Epithelial cell of proximal tubule (primary cell): ENCODE measurements around the gene SOX4. TPM values are rescaled to one million over a fixed set of nuclear protein-coding genes. Genes with fewer than 3 reads are reported as not detected.

Experiments used
- DNase-seq: peaks from one replicate; pipeline ENCODE4 v3.0.0-alpha.2; 2011; ENCODE audit warnings: low read depth
- H3K4me3 ChIP-seq: 2 replicates; pipeline ENCODE4 v1.5.1; 2011; ENCODE audit warnings: low read depth, mild to moderate bottlenecking, low read length
- total RNA-seq: library from RNA; depleted of rRNA; stranded (reverse); fragments of >200 nt; gene quantifications from 2 replicates; pipeline ENCODE4 v1.2.3, GENCODE V29; 2015
- TF ChIP-seq, protein P1 (sequence below): conservative IDR thresholded peaks from 2 replicates; pipeline ENCODE4 v1.5.1; 2012; ENCODE audit warnings: low read depth, mild to moderate bottlenecking, low read length

SOX4 gene
- total RNA-seq, 1 donor from 2014 or later, result 105 TPM

GRCh38 chr6:21593927-21594415 is 420 bp downstream of the SOX4 start:
- H3K4me3 ChIP-seq, result peak overlapping the region; percentile 91
- no peak for DNase-seq
- TF ChIP-seq, protein P1, sequence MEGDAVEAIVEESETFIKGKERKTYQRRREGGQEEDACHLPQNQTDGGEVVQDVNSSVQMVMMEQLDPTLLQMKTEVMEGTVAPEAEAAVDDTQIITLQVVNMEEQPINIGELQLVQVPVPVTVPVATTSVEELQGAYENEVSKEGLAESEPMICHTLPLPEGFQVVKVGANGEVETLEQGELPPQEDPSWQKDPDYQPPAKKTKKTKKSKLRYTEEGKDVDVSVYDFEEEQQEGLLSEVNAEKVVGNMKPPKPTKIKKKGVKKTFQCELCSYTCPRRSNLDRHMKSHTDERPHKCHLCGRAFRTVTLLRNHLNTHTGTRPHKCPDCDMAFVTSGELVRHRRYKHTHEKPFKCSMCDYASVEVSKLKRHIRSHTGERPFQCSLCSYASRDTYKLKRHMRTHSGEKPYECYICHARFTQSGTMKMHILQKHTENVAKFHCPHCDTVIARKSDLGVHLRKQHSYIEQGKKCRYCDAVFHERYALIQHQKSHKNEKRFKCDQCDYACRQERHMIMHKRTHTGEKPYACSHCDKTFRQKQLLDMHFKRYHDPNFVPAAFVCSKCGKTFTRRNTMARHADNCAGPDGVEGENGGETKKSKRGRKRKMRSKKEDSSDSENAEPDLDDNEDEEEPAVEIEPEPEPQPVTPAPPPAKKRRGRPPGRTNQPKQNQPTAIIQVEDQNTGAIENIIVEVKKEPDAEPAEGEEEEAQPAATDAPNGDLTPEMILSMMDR, result no peak

- peak overlapping the region; percentile 91 for H3K4me3 ChIP-seq
- TF ChIP-seq, protein P1, result no peak
- no peak for DNase-seq
Observed at GRCh38 chr6:21594416-21595281, 1.1 kb downstream of the SOX4 start.

DNA sequence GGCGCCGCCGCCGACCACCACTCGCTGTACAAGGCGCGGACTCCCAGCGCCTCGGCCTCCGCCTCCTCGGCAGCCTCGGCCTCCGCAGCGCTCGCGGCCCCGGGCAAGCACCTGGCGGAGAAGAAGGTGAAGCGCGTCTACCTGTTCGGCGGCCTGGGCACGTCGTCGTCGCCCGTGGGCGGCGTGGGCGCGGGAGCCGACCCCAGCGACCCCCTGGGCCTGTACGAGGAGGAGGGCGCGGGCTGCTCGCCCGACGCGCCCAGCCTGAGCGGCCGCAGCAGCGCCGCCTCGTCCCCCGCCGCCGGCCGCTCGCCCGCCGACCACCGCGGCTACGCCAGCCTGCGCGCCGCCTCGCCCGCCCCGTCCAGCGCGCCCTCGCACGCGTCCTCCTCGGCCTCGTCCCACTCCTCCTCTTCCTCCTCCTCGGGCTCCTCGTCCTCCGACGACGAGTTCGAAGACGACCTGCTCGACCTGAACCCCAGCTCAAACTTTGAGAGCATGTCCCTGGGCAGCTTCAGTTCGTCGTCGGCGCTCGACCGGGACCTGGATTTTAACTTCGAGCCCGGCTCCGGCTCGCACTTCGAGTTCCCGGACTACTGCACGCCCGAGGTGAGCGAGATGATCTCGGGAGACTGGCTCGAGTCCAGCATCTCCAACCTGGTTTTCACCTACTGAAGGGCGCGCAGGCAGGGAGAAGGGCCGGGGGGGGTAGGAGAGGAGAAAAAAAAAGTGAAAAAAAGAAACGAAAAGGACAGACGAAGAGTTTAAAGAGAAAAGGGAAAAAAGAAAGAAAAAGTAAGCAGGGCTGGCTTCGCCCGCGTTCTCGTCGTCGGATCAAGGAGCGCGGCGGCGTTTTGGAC is 2.0 kb downstream of the SOX4 start:
- peak overlapping the region; percentile 91 for H3K4me3 ChIP-seq
- TF ChIP-seq, protein P1, result no peak
- no peak for DNase-seq

DNA sequence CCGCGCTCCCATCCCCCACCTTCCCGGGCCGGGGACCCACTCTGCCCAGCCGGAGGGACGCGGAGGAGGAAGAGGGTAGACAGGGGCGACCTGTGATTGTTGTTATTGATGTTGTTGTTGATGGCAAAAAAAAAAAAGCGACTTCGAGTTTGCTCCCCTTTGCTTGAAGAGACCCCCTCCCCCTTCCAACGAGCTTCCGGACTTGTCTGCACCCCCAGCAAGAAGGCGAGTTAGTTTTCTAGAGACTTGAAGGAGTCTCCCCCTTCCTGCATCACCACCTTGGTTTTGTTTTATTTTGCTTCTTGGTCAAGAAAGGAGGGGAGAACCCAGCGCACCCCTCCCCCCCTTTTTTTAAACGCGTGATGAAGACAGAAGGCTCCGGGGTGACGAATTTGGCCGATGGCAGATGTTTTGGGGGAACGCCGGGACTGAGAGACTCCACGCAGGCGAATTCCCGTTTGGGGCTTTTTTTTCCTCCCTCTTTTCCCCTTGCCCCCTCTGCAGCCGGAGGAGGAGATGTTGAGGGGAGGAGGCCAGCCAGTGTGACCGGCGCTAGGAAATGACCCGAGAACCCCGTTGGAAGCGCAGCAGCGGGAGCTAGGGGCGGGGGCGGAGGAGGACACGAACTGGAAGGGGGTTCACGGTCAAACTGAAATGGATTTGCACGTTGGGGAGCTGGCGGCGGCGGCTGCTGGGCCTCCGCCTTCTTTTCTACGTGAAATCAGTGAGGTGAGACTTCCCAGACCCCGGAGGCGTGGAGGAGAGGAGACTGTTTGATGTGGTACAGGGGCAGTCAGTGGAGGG is 2.8 kb downstream of the SOX4 start:
- DNase-seq, result no peak

DNA sequence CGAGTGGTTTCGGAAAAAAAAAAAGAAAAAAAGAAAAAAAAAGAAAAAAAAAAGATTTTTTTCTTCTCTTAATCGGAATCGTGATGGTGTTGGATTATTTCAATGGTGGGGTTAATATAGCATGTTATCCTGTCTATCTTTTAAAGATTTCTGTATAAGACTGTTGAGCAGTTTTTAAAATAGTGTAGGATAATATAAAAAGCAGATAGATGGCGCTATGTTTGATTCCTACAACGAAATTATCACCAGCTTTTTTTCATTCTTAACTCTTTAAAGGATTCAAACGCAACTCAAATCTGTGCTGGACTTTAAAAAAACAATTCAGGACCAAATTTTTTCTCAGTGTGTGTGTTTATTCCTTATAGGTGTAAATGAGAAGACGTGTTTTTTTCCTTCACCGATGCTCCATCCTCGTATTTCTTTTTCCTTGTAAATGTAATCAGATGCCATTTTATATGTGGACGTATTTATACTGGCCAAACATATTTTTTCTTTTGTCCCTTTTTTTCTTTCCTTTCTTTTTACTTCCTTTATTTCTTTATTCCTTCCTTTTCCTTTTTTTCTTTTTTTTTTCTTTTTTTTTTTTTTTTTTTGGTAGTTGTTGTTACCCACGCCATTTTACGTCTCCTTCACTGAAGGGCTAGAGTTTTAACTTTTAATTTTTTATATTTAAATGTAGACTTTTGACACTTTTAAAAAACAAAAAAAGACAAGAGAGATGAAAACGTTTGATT is 3.6 kb downstream of the SOX4 start:
- peak overlapping the region; percentile 91 for H3K4me3 ChIP-seq
- TF ChIP-seq, protein P1, result peak; percentile 42
- no peak for DNase-seq

More for the DNA sequence above, 2.8 kb downstream of the SOX4 start:
- TF ChIP-seq, protein P1, result no peak
- H3K4me3 ChIP-seq, result peak overlapping the region; percentile 91
